ENCODE measurements around the gene CORO2B. TPM values are rescaled to one million over a fixed set of nuclear protein-coding genes. Genes with fewer than 3 reads are reported as not detected.

CORO2B gene
- total and polyA plus RNA-seq, 4 donors = 1.8 to 9.2 (median 5.0) TPM

DNA sequence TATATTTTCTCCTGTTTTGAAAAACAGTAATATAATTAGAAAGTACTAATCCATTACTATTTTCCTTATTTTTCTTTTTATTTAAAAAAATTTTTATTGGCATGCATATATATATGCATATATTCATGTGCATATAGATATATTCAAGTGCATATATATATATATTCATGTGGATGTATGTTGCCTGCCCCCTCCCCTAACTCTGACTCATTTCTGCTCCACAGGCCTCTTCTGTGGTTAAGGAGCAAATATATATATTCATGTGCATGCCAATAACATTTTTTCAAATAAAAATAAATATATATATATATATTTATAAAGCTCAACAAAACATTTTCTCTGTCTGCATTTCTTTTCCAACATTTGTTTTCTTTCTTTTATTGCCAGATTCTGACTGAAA, 13.6 kb upstream of the CORO2B start:
- Histone ChIP-seq H3K9me3 (ENCODE audit: control insufficient read depth, low read length) (no peaks in the 10 kb centered on the region), H3K36me3 (ENCODE audit: control insufficient read depth in 1 of 2, insufficient read depth in 2 of 2, low read length in 1 of 2) (no peaks in the 10 kb centered on the region), H3K27me3 (ENCODE audit: control insufficient read depth in 1 of 2, insufficient read depth in 2 of 2, low read length in 1 of 2) (no peaks in the 10 kb centered on the region), H3K4me1 (ENCODE audit: control insufficient read depth in 1 of 2, insufficient read depth in 2 of 2, low read length in 2 of 2) (no peaks in the 10 kb centered on the region), H3K27ac (ENCODE audit: low read depth in 1 of 2, low read length in 2 of 2) (no peak overlapping the region), H3K4me3 (ENCODE audit: low read length in 2 of 2) (no peak overlapping the region)
- intact Hi-C loops (cut with DNase I) = no loop called here
- no peak for ATAC-seq (ENCODE audit: low FRiP score)
- DNase-seq = no peak

DNA sequence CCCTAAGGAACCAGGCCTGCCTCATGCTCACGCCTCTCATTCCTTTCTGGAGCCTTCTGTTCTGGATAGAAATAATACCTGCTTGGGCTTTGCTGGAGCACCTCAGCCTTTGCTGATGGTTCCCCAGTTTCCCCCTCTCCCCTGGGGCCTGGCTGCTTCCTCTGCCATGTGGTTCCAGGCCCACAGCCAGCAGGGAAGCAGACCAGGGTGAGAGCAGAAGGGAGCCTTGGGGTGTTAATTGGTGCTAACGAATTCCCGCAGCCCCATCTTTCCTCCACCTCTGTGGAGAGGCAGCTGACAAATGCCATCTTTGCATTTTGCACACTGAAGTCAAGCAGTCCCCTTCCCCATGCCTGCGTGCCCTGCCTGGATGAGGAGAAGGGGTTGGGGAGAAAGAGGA, 13.1 kb upstream of the CORO2B start:
- no peaks in the 10 kb centered on the region for H3K27me3 ChIP-seq (ENCODE audit: control insufficient read depth in 1 of 2, insufficient read depth in 2 of 2, low read length in 1 of 2)
- ATAC-seq (ENCODE audit: low FRiP score) (no peak), DNase-seq (peak in 1 of 2 donors; percentile 20)
- H3K36me3 ChIP-seq (ENCODE audit: control insufficient read depth in 1 of 2, insufficient read depth in 2 of 2, low read length in 1 of 2) = no peaks in the 10 kb centered on the region
- no peaks in the 10 kb centered on the region for H3K4me1 ChIP-seq (ENCODE audit: control insufficient read depth in 1 of 2, insufficient read depth in 2 of 2, low read length in 2 of 2)
- H3K27ac ChIP-seq (ENCODE audit: low read depth in 1 of 2, low read length in 2 of 2) = no peak overlapping the region
- H3K4me3 ChIP-seq (ENCODE audit: low read length in 2 of 2) = no peak overlapping the region
- intact Hi-C loops (cut with DNase I) = no loop called here
- WGBS, 2 donors = 93% methylated on average over 4 of the region's 4 CpGs
- no peaks in the 10 kb centered on the region for H3K9me3 ChIP-seq (ENCODE audit: control insufficient read depth, low read length)

DNA sequence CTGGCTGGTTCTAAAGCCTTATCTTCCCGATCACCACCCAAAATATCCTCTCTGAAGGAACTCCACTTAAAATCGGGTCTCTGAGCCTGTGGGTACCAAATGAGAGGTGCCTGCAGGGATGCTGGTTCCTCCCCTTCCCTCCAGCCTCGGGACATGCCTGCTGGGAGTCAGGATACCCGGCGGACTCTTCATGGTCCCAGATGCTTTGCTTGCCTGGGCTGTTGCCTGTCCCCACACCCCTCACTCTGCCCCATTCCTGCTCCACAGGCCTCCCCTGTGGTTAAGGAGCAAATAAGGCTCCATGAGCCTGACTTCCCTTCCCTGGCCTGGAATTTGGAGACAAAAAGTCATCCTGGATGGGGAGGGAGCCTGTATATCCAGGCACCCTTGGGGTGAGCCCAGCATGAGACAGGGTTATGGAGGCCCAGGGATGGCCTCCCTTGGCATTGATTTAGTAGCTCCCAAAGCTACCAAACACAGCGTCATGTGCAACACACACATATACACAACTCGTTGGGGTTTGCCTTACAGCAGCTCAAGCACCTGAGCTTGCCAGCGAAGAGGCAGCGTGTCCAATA, 12.3 kb upstream of the CORO2B start:
- DNase-seq (peak in 1 of 2 donors; percentile 42), ATAC-seq (ENCODE audit: low FRiP score) (no peak)
- H3K4me3 ChIP-seq (ENCODE audit: low read length in 2 of 2) = no peak overlapping the region
- 68 to 77% methylated on average over 9 of the region's 9 CpGs for WGBS, 2 donors
- no peaks in the 10 kb centered on the region for H3K27me3 ChIP-seq (ENCODE audit: control insufficient read depth in 1 of 2, insufficient read depth in 2 of 2, low read length in 1 of 2)
- no peaks in the 10 kb centered on the region for H3K36me3 ChIP-seq (ENCODE audit: control insufficient read depth in 1 of 2, insufficient read depth in 2 of 2, low read length in 1 of 2)
- intact Hi-C loops (cut with DNase I) = no loop called here
- no peaks in the 10 kb centered on the region for H3K4me1 ChIP-seq (ENCODE audit: control insufficient read depth in 1 of 2, insufficient read depth in 2 of 2, low read length in 2 of 2)
- no peaks in the 10 kb centered on the region for H3K9me3 ChIP-seq (ENCODE audit: control insufficient read depth, low read length)
- no peak overlapping the region for H3K27ac ChIP-seq (ENCODE audit: low read depth in 1 of 2, low read length in 2 of 2)

DNA sequence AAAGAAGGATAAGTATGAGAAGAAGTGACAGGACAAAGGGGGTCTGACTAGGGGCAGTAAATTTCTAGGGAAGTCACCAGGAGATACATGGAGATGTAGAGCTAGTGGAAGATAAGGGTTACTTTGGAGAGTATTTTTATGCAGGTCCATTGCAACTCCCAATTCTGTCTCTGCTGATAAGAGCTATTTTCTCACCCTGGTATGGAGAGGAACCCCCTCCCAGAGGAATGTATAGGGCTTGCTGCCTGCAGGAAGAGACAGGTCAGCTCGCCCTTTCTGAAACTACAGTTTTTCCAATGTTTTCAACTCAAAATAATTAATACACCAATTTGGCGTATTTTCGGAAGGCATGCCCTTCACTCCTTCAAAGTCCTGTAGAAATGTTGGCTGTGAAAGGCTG, 11.4 kb upstream of the CORO2B start:
- DNase-seq (peak in 1 of 2 donors; percentile 17), ATAC-seq (ENCODE audit: low FRiP score) (no peak)
- H3K9me3 ChIP-seq (ENCODE audit: control insufficient read depth, low read length) = no peaks in the 10 kb centered on the region
- no peaks in the 10 kb centered on the region for H3K27me3 ChIP-seq (ENCODE audit: control insufficient read depth in 1 of 2, insufficient read depth in 2 of 2, low read length in 1 of 2)
- no peak overlapping the region for H3K27ac ChIP-seq (ENCODE audit: low read depth in 1 of 2, low read length in 2 of 2)
- H3K4me3 ChIP-seq (ENCODE audit: low read length in 2 of 2) = no peak overlapping the region
- H3K4me1 ChIP-seq (ENCODE audit: control insufficient read depth in 1 of 2, insufficient read depth in 2 of 2, low read length in 2 of 2) = no peaks in the 10 kb centered on the region
- intact Hi-C loops (cut with DNase I) = no loop called here
- 86 to 92% methylated on average over 3 of the region's 3 CpGs for WGBS, 2 donors
- H3K36me3 ChIP-seq (ENCODE audit: control insufficient read depth in 1 of 2, insufficient read depth in 2 of 2, low read length in 1 of 2) = no peaks in the 10 kb centered on the region

DNA sequence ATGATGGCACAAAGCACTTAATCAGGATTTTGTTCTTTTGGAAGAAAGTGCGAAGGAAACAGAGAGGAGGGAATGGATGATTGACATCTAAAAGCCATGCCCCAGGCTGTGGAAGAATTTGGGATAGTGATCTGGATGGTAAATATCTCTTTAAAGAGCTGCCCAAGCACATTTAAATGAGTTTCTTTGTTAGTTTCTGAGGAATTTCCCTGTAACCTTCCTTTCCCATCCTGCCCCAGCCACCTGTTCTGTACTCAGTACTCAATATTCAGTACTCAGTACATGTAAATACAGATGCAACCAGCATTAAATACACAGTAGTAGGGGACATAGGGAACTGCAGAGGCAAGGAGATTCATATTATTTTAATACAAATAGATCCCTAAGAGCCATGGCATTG, 7.8 kb upstream of the CORO2B start:
- intact Hi-C loops (cut with DNase I) = no loop called here
- H3K4me1 ChIP-seq (ENCODE audit: control insufficient read depth in 1 of 2, insufficient read depth in 2 of 2, low read length in 2 of 2) = no peaks in the 10 kb centered on the region
- ATAC-seq (ENCODE audit: low FRiP score) (no peak), DNase-seq (no peak)
- H3K4me3 ChIP-seq (ENCODE audit: low read length in 2 of 2) = no peak overlapping the region
- 73 to 82% methylated on average over 1 of the region's 1 CpG for WGBS, 2 donors
- H3K27me3 ChIP-seq (ENCODE audit: control insufficient read depth in 1 of 2, insufficient read depth in 2 of 2, low read length in 1 of 2) = no peaks in the 10 kb centered on the region
- no peaks in the 10 kb centered on the region for H3K9me3 ChIP-seq (ENCODE audit: control insufficient read depth, low read length)
- H3K36me3 ChIP-seq (ENCODE audit: control insufficient read depth in 1 of 2, insufficient read depth in 2 of 2, low read length in 1 of 2) = no peaks in the 10 kb centered on the region
- H3K27ac ChIP-seq (ENCODE audit: low read depth in 1 of 2, low read length in 2 of 2) = no peak overlapping the region

DNA sequence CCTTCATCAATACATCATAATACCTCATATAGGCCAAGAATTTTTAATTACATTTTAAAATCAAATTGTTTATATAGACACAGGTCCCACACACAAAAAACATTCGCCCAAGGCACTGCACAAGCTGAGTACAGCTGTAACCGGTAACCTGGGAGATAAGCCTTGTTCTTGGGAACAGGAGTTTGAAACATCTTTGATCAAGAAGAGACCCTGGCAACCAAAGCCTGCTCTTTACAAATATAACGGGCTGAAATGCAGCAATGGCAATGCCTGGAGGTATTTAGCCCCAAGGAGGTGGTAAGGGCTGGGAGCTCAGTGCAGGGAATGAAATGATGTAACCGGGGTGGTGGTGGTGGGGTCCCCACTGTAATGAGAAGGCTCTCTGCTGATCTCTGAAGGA, 7.2 kb upstream of the CORO2B start:
- intact Hi-C loops (cut with DNase I) = no loop called here
- DNase-seq (peak in 1 of 2 donors; percentile 4), ATAC-seq (ENCODE audit: low FRiP score) (no peak)
- no peak overlapping the region for H3K4me3 ChIP-seq (ENCODE audit: low read length in 2 of 2)
- H3K4me1 ChIP-seq (ENCODE audit: control insufficient read depth in 1 of 2, insufficient read depth in 2 of 2, low read length in 2 of 2) = no peaks in the 10 kb centered on the region
- no peak overlapping the region for H3K27ac ChIP-seq (ENCODE audit: low read depth in 1 of 2, low read length in 2 of 2)
- 93 to 94% methylated on average over 4 of the region's 4 CpGs for WGBS, 2 donors
- H3K27me3 ChIP-seq (ENCODE audit: control insufficient read depth in 1 of 2, insufficient read depth in 2 of 2, low read length in 1 of 2) = no peaks in the 10 kb centered on the region
- no peaks in the 10 kb centered on the region for H3K36me3 ChIP-seq (ENCODE audit: control insufficient read depth in 1 of 2, insufficient read depth in 2 of 2, low read length in 1 of 2)
- H3K9me3 ChIP-seq (ENCODE audit: control insufficient read depth, low read length) = no peaks in the 10 kb centered on the region

DNA sequence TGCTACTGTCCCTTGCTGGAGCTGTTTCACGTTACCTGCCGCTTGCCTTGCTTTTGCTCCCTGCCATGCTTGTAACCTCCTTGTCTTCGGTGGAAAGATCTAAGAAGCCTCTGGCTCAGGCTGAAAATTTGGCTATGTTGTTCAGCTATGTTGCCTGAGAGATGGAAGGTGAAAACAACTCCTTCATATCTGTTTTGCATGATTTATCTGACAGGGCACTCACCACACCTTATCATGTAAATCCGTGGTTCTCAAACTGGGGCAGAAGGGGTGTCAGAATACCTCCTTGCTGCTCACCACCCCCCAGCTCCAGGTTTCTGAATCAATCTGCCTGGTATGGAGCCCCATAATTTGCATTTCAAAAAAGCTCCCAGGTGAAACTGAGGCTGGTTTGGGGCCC, 6.5 kb upstream of the CORO2B start:
- ATAC-seq (ENCODE audit: low FRiP score) = no peak
- Histone ChIP-seq H3K4me3 (ENCODE audit: low read length in 2 of 2) (no peak overlapping the region), H3K27ac (ENCODE audit: low read depth in 1 of 2, low read length in 2 of 2) (no peak overlapping the region), H3K27me3 (ENCODE audit: control insufficient read depth in 1 of 2, insufficient read depth in 2 of 2, low read length in 1 of 2) (no peaks in the 10 kb centered on the region), H3K4me1 (ENCODE audit: control insufficient read depth in 1 of 2, insufficient read depth in 2 of 2, low read length in 2 of 2) (no peaks in the 10 kb centered on the region), H3K9me3 (ENCODE audit: control insufficient read depth, low read length) (no peaks in the 10 kb centered on the region), H3K36me3 (ENCODE audit: control insufficient read depth in 1 of 2, insufficient read depth in 2 of 2, low read length in 1 of 2) (no peaks in the 10 kb centered on the region)
- DNase-seq = peak in 1 of 2 donors; percentile 6
- intact Hi-C loops (cut with DNase I) = no loop called here
- WGBS, 2 donors = 92 to 93% methylated on average over 4 of the region's 4 CpGs

DNA sequence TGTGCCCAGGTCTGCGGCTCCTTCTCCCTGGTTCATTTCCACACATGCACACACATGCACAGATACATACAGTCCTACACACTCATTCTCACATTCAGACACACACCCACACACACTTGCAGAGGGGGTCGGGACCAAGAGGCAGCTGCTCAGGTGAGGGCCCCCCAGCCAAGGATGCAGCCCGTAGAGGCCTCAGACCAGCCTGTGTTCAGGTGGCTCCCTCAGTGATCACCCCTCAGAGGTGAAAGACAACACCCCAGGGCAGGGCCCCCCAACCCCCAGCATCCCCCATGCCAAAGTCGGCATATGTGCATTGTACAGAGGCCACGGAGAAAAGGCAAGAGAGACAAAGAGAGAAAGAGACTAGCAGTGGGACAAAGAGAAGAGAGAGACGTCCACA, 5.9 kb upstream of the CORO2B start:
- Histone ChIP-seq H3K9me3 (ENCODE audit: control insufficient read depth, low read length) (no peaks in the 10 kb centered on the region), H3K27ac (ENCODE audit: low read depth in 1 of 2, low read length in 2 of 2) (no peak overlapping the region), H3K27me3 (ENCODE audit: control insufficient read depth in 1 of 2, insufficient read depth in 2 of 2, low read length in 1 of 2) (no peaks in the 10 kb centered on the region), H3K4me1 (ENCODE audit: control insufficient read depth in 1 of 2, insufficient read depth in 2 of 2, low read length in 2 of 2) (no peaks in the 10 kb centered on the region), H3K4me3 (ENCODE audit: low read length in 2 of 2) (no peak overlapping the region), H3K36me3 (ENCODE audit: control insufficient read depth in 1 of 2, insufficient read depth in 2 of 2, low read length in 1 of 2) (no peaks in the 10 kb centered on the region)
- ATAC-seq (ENCODE audit: low FRiP score) (peak; percentile 6), DNase-seq (peak; percentile 9 to 55)
- intact Hi-C loops (cut with DNase I) = no loop called here
- 85 to 89% methylated on average over 6 of the region's 6 CpGs for WGBS, 2 donors

DNA sequence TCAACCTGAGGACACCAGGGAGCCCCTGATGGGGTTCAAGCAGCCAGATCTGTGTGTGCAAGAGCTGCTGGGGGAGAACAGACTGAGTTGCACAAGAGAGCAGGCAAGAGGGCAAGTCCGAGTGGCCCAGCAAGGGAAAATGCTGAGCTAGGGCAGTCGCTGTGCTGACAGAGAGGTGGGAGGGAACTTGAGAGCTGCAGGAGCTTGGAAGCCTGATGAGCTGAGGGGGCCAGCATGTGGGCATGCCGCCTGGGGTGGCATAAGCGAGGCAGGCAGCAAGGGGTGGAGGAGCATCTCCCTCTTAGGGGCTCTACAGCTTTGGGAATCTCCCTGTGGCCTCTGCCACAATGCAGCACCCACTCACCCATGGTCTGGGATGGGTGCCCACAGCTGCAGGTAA, 4.7 kb upstream of the CORO2B start:
- ATAC-seq (ENCODE audit: low FRiP score) (no peak), DNase-seq (peak; percentile 37 to 41)
- Histone ChIP-seq H3K27me3 (ENCODE audit: control insufficient read depth in 1 of 2, insufficient read depth in 2 of 2, low read length in 1 of 2) (no peaks in the 10 kb centered on the region), H3K27ac (ENCODE audit: low read depth in 1 of 2, low read length in 2 of 2) (no peak overlapping the region), H3K9me3 (ENCODE audit: control insufficient read depth, low read length) (no peaks in the 10 kb centered on the region), H3K4me3 (ENCODE audit: low read length in 2 of 2) (no peak overlapping the region), H3K4me1 (ENCODE audit: control insufficient read depth in 1 of 2, insufficient read depth in 2 of 2, low read length in 2 of 2) (no peaks in the 10 kb centered on the region), H3K36me3 (ENCODE audit: control insufficient read depth in 1 of 2, insufficient read depth in 2 of 2, low read length in 1 of 2) (no peaks in the 10 kb centered on the region)
- 77 to 83% methylated on average over 4 of the region's 4 CpGs for WGBS, 2 donors
- intact Hi-C loops (cut with DNase I) = no loop called here
